Myocyte (in vitro differentiated cells): ENCODE data around the gene SULT4A1. TPM values are rescaled to one million over a fixed set of nuclear protein-coding genes. Genes with fewer than 3 reads are reported as not detected.

Source experiments
- DNase-seq: peaks from one replicate; pipeline ENCODE4 v3.0.0-alpha.2; 2012; ENCODE audit warnings: low read depth
- total RNA-seq: library from RNA; depleted of rRNA; stranded (reverse); fragments of >200 nt; gene quantifications from 2 replicates; pipeline ENCODE4 v1.2.3, GENCODE V29; 2014

The SULT4A1 gene
- total RNA-seq, 1 donor from 2014 or later, result not detected

DNA sequence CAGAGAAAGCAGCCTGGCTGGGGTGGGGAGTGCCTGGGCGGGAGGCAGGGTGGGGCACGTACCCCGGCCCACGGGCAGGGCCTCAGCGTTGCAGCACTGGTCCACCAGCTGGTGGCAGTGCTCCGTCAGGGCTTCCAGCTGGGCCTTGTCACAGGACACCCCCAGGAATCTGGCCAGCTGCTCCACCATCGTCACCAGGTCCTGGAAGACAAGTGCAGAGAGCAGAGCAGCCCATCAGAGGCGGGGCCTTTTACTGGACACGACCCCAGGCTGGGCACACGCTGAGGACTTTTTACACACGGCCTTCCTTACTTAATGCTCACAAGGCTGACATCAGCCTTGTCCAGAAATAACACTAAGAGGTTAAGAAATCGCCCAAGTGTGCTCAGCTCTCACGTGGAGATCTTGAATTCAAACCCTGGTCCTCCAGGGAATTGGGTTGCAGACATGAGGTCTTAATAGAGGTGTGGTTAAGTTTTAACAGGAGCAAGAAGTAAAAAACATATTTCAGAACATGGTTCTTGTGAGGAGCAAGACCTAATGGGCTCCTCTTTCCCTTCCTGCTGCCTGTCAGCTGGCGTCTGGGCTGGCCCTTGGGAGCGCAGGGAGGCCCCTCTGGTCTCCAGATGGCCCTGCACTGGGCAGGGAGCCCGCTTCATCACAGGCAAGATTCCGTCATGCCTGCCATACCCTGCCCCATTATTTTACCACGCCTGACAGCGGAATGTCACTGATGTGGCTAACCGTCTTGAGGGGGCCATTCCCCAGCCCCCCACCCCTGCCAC, 33.1 kb downstream of the SULT4A1 start:
- DNase-seq, result peak; percentile 94

DNA sequence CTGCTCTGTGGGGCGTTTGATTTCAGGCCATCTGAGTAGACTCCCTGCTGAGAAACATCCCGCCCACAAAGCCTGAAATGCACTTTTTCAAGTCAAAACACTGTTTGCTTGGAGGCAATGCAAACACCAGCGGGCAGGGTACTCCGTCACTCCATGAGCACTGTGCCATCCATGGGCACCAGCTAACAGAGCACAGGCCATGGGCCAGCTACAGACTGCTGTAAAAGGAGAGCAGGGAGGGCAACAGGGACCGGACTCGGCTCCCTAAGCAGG, 33.7 kb downstream of the SULT4A1 start:
- DNase-seq, result no peak

DNA sequence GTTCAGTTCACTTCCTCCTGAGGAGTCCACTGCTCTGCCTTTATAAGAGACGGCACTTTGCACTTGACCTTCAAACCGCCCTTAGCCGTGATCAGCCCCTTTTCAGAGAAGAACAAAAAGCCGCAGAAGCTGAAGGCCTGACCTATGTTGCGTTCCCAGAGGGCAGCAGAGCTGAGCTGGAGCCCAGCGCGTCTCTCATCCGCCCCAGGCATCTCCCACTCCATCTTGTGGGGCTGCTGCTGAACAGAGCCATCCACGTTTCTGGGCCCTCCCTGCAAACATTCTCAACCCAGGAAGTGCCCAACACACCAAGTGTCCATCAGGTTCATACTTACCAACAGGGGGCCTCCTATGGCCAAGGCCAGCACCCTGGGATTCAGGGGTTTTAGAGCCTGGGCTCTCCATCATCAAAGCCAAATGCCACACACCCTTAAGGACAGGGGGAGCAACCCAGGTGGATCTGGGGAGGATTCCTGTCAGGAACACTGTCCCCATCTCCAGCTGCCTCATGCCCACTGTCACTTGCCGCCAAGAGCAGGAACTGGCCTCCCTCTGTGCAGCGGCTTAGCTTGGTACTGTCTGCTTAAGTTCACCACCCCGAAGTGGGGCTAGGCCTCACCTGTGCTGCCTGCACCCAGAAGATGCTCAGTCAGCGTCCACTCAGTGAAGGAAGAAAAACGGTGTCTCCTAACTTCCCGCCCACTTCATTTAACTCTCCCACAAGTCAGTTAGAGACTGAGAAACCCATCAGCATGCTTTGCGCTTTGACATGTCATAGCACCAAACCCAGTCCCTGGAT, 34.2 kb downstream of the SULT4A1 start:
- no peak for DNase-seq

DNA sequence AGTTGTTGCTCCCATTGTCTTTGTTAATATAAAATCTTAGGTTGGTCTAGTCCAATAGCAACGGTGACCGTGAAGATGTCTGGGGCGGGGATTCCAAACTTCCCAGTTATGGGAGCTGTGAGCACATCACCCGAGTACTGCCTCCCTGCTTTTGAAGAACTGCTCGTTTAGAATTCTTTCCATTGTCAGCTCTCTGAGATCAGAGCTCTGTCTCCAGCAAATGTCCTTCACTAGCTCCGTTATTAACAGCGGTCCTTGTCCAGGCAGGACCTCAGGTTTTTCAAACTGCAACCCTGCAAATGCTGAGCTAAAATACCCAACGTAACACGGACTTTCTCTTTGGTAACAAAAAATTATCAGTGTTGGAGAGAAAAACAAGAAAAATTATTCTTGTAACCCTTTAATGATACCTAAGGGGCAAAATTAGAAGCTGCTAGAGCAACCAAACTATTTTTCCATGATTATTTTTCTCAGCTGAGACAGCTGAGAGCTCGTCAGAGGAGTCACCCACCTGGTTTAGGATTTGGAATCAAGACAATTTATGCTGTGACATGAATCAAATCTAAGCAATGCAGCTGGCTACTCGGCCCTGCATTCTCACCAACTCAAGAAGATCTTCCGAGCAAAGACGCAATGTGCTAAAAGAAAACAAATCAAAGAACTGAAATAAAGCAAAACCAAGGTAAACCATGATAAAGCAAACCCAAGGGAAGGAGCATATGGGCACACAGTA, 35.1 kb downstream of the SULT4A1 start:
- peak; percentile 67 for DNase-seq

DNA sequence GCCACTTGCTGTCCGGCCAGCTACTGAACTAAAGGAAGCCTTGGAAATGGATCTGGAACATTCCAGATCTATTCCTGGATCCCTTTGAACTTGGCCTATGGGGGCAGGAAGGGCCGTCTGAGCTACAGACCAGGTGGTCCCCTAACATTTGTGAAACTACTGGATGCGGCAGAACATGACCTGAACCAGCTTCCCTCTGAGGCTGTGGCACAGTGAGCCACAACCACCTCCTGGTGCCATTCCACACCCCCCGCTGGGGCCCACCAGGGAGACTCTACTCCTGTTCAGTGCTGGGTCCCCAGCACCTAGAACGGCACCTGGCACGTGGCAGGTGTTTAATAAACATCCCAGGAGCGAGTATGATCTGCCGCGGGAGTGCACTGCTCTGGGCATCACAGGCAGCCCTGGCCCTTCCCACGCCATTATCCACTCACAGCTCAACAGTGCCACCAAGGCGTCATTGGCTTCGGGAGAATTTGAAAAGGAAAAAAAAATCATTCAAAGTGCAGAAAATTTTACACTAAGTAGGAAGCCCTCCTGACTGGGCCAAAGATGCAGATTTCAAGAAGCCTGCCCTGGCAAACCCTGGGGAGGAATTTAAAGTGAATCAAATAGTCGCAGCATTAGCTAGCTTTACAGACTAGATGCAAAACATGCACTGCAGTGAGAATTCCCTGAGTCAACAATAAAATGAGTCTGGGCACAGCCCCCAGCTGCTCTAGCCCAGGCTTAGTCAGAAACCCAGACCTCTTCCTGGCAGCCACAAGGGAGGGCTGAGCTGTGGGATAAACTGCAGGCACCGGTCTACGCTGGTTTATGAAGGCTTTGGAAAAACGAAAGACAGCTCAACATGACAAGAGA, 35.9 kb downstream of the SULT4A1 start:
- DNase-seq, result peak; percentile 91

DNA sequence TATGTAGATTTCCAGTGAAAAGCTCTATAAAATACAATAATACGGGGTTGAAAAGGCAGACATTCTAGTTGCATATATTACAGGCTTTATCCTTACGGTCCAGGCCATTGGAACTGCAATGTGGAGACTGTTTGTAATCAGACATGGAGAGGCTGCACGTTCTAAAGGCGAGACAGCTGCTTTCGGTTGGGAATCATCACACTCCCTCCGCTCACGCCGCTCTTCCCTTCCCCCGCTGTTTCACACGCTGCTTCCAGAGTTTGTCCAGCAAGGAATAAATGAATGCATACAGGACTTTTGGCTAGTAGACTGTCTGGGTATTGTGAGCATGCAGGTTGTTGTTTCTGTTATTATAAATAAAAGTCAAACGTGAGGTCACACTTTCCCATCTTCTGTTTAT, 36.7 kb downstream of the SULT4A1 start:
- DNase-seq, result peak; percentile 43

DNA sequence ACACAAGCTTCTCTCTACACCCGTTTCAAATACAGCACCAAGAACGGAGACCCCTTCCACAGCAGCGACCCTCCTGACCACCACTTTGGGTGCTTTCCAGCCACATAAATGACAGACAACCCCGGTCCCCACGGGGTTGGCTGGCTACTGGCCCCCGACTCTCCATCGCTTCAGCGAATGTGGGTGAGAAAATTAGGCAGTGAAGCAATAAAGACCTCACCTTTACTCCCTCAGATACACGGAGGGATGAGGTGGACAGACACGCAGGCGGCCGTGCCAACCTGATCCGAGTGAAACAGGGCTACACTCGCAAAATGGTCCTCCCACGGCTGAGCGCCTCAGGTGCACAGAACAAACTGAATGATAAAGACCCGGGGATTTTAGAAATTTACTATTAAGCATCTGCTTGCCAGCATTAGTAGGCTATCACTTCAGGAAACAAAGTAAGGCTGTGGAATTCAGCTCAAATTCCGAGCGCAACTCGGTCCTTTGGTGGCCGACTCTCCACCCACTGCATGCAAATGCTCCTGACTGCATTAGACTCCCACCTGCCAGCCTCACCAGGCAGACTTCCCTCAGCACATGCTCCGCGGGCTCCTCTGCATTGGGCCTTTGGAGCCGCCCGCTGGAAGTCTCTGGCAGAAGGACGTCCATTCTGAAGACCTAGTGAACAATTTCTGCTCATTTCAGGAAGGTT, 37.4 kb downstream of the SULT4A1 start:
- no peak for DNase-seq

DNA sequence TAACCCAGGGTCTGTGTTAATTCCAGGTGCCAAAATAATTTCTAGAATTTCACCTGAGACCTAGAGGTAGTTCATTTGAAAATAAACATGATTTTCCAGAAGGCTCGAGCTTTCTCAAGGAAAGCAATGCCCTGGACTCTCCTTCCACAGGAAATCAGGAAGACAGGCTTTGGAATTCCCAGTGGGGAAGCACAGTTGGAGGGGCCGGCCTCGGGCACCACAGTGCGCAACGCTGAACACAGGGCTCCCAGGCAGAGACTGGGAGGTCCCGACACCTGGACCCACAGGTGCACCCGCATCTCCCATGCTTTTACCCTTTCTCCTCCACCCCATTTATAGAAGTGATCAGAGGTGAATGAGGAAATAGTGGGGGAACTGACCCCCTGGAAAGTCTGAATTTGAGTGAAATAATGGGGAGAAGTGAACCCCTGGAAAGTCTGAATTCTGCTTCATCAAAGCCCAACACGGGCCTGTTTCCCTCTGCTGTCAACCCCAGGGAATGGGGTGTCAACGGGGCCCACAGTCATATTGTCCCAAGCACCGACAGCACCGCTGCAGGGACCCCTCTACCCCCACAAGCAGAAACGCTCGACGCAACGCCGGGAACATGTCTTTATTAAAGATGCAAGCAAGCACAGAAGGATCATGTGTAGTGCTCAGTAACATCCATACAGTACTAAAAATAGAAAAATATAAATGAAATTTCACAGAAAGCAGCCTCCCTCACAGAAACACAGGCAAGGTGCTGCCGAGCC, 38.2 kb downstream of the SULT4A1 start:
- DNase-seq, result no peak

DNA sequence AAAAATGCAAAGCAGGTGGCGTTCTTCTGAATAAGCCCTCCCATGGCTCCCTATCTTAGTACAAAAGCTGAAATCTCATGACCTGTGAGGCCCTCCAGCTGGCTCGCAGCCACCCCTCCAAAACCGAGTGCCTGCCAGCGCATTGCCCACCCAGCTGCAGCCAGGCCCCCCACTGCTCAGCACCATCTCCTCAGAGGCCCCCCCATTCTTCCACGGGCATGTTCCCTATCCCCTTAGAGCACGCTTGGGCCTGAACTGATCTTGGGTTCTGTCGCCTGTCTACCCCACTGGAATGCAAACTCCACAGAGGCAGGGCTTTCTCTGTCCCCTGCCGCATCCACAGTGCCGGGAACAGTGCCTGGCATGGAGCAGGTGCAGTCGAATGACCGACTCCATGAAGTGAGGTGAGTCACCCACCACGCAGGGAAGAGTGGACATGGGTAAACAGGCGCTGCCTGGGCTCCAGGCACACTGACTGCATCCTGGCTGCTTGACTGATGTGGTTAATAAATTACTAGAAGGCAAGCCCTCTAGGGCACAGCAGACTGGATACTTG, 38.9 kb downstream of the SULT4A1 start:
- peak; percentile 92 for DNase-seq

DNA sequence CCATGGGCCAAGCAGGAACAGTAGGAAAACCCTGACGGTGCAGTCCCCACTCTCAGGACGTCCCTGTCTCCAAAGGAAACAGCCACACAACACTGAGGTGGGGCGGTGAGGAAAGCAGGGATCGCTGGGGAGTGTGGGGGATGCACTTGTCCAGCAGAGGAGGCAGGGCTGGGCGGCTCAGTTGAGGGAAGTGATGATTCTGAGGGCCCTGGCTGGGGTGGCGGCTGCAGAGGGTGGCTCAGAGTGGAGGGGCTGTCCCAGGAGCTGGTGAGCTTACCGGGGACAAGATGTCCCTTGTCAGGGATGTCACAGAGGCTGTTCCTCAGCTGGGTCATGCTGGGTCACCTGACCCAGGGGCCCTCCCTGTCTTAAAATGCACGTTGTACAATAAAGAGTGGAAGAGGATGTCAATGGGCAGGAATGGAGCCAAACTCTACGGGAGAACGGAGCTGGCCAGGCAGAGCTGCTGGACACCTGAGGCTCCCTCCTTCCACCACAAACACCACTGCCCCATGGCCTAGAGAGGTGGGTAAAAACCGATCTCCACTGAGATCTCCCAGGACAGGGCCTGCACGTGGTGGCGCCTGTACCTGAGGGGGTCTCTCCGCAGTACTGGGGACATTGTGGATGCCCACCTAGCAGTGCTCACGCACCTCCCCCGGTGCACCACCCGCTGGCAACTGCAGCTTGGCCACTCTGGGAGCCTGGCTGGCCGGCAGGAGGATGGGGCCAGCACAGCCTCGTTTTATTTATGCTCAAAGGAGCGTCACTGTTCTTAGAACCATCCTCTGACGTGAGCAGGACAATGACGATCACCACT, 40.5 kb downstream of the SULT4A1 start:
- no peak for DNase-seq

DNA sequence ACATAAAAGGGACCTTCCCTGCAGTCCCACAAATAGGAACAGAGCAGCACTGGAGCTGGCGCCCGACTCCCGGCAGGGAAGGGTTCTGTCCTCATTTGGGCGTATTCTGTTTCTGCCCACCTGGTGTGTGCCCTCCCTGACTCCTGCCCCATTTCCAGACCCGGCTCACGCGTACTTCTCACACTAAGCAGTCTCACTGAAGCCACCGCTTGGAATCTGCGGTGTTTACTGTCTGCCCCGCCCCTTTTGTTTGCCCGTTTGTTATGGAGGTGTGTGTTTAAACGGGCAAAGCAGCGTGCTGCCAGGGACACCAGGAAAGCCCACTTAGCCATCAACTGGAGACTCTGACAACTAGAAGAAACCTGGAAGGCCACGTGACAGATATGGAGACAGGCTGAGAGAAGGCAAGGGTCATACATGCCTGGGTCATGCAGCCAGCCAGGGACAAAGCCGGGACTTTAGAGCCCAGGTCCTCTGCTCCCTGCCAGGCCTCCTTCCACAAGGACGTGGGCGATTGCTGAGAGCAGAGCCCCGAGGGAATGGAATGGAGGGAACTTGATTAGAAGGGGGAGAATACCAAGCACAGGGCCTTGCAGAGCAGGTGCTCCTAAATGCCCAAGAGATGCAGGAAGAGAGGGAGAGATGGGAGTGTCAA, 41.5 kb downstream of the SULT4A1 start:
- no peak for DNase-seq

DNA sequence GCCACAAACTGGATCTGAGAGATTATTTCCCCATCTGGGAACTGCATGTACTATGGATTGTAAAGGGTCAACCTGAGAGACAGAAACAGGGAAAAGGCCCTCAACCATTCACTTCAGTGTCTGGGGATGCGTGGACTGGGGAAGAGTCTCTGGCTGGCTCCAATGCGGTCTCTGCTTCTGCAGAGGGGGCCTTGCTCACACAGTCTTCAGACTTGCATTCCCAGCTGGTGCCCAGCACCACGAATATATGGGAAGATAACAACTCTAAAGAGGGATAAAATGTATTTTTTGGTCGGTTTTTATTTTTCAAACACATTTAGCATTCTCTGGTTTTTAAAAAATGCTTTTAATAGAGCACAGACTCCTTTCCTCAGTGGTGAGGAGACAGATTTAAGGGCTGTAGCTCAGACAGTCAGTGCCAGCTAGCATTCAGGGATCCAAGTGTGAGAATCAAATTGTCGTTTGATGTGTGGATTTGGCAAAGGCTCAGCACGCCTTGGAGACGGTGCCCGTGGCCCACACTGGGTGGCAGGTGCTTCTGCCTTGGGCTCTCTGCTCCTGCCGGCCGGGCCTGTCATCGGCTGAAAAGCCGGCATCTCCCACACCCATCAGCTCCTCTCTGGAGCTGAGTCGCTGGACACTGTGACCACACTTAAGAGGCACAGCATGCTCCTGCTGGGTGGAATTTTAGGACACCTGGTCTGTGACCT, 42.2 kb downstream of the SULT4A1 start:
- peak; percentile 56 for DNase-seq

DNA sequence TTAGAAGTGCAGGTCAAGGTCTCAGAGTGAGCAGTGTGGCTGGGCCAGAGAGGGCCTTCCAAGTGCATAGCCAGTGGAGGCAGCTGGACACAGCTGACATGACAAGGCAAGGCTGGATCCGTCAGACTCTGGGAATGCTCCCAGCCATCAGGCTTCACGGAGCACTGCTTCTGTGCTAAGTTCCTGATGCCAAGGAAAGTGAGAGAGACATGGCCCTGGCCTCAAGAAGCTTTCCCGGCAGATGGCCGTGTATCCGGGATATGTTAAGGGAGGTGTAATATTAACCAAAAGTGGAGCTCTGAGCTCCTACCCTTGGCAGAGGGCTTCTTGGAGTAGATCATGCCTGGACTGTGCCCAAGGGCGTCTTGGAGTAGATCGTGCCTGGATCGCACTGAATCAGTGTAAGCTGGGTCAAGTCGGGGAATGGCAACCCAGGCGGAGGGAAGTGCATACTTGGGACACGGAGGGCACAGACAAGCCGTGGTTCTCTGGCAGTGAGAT, 42.8 kb downstream of the SULT4A1 start:
- no peak for DNase-seq

DNA sequence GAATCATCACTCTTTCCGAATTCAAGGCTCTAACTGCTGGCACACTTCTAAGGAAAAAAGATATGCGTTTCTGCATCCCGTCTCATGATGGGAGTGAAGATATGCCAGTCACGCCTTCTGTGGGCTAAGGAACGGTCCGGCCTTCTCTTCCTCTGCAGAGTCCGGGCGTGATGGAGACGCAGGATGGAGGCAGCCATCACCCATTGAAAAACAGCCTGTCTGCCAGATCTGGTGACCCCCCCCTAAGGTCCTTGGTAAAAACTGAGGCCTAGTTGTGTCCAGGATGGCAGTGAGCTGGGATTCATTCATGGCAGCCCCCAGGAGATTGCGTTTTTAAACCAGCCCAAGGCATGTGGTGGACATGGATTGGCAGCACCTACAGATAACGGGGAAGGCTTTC, 43.3 kb downstream of the SULT4A1 start:
- DNase-seq, result no peak

DNA sequence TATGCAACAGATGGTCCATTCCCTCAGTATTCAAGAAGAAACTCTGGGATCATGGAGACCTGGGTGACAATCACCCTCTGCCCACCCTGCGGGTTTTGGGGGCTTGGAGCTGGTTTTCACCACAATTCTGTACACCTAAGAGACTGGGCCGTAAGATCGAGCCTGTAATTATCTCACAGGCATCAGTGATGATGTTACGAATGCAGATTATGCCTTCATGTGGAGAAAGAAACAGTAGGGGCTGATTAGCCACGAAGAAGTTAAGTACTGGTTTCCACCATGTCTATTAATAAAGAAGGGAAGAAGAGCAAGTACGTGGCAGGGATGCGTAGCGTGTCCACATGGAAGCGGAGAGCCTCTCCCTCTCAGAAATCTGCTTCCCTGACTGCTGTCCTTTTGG, 44.9 kb downstream of the SULT4A1 start:
- no peak for DNase-seq

DNA sequence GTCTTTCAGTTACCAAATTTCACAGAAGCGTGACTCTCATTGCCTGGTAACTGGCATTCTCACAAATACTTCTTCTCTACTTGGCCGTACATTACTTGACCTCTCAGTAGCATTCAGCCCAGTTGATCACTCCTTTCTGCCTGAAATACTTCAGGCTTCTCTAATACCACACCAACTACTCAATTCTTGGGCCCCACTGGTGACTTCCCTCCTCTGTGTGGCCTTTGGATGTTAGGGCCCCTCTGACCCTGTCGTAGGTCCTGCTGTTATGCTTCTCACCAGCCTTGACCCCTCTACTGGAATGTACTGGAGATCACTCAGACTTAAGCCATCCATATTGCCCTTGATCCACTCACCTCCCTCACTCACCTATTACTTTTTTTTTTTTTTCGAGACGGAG, 48.0 kb downstream of the SULT4A1 start:
- no peak for DNase-seq

DNA sequence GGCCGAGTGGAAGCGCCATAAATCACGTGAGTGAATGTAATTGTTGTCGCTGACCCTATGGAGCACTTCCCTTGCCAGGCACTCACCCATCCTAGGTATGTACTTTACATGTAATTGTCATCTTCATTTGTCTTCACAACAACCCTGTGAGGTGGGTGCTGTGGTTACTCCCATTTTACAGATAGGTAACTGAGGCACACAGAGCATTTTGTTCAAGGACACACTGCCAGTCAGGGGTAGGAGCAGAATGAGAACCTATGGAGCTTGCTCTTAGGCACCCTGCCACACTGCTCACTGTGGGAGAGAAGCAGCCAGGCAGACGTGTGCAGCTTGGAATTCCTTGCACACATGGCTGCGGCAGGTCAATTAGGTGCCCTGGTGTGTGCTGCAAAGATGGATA, 49.4 kb downstream of the SULT4A1 start:
- DNase-seq, result no peak
